Keratinocyte (primary cell): Measurements from ENCODE around the gene HSPE1.

Experiments used
- EZH2 ChIP-seq: IDR thresholded peaks from one replicate; pipeline ENCODE4 v1.6.1; 2012; ENCODE audit warnings: inconsistent platforms, mild to moderate bottlenecking, low read length, moderate library complexity
- TF ChIP-seq, protein P1 (sequence below), 3 experiments: IDR thresholded peaks in 1 of 3; conservative IDR thresholded peaks in 1 of 3; optimal IDR thresholded peaks in 1 of 3; 2 replicates in 2 of 3; 3 replicates in 1 of 3; pipeline versions ENCODE3 to v1.5.1; 2011; ENCODE audit warnings: low read length in 3 of 3, mild to moderate bottlenecking in 3 of 3, moderate library complexity in 2 of 3, control low read depth in 1 of 3, inconsistent platforms in 1 of 3; ENCODE audit not compliant: insufficient read depth in 2 of 3; ENCODE audit errors: extremely low read depth in 1 of 3

DNA sequence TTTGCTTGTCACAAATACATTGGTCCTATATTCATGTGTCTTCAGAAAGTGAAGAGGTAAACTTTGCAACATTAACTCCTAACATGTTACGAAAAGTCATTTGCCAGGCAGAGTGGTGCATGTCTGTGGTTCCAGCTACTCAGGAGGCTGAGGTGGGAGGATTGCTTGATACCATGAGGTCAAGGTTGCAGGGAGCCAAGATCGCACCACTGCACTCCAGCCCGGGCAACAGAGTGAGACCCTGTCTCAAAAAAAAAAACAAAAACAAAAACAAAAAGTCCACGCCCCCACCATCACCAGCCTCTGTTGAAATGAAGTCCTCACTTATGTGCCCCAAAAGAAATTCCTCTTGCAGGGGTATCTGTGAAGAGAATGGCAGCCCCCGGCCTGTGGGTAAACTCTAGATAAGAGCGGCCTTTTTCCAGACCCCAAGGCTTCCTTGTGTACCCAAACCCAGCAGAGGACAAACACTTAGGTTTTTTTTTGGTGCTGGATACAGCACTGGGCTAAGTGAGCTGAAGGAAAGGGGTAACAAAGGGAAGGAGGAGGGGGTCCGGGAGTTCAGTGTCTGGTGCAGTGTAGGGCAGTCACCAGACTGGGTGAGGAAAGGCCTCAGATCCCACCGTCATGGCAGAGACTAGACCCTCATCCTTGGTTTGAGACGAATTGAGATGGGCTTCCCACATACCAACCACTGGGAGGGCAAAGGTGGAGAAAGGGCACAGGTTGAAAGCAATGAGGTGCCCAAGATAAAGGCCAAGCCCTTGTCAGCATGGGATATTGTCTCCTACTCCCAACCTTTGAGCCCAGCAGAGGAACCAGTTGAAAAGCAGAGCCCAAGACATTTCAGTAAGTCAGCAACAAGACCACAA lies 19.8 kb upstream of the HSPE1 start:
- TF ChIP-seq, protein P1, sequence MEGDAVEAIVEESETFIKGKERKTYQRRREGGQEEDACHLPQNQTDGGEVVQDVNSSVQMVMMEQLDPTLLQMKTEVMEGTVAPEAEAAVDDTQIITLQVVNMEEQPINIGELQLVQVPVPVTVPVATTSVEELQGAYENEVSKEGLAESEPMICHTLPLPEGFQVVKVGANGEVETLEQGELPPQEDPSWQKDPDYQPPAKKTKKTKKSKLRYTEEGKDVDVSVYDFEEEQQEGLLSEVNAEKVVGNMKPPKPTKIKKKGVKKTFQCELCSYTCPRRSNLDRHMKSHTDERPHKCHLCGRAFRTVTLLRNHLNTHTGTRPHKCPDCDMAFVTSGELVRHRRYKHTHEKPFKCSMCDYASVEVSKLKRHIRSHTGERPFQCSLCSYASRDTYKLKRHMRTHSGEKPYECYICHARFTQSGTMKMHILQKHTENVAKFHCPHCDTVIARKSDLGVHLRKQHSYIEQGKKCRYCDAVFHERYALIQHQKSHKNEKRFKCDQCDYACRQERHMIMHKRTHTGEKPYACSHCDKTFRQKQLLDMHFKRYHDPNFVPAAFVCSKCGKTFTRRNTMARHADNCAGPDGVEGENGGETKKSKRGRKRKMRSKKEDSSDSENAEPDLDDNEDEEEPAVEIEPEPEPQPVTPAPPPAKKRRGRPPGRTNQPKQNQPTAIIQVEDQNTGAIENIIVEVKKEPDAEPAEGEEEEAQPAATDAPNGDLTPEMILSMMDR (optimal IDR thresholded peaks at IDR 0.05 in 1 of 3, IDR thresholded peaks at IDR 0.05 in 1 of 3, conservative IDR thresholded peaks at IDR 0.05 in 1 of 3; ENCODE audit: extremely low read depth in 1 of 3, insufficient read depth in 2 of 3, low read length in 3 of 3) = no peak
- TF ChIP-seq EZH2 = no peak
